ENCODE data around the gene VPS13A. TPM values are rescaled to one million over a fixed set of nuclear protein-coding genes. Genes with fewer than 3 reads are reported as not detected.

The VPS13A gene
- total and polyA plus RNA-seq, 2 of the 13 experiments (the other 11 are each of a cell fraction or from before 2014, with no cell fraction given), result 20.4 to 20.7 TPM

DNA sequence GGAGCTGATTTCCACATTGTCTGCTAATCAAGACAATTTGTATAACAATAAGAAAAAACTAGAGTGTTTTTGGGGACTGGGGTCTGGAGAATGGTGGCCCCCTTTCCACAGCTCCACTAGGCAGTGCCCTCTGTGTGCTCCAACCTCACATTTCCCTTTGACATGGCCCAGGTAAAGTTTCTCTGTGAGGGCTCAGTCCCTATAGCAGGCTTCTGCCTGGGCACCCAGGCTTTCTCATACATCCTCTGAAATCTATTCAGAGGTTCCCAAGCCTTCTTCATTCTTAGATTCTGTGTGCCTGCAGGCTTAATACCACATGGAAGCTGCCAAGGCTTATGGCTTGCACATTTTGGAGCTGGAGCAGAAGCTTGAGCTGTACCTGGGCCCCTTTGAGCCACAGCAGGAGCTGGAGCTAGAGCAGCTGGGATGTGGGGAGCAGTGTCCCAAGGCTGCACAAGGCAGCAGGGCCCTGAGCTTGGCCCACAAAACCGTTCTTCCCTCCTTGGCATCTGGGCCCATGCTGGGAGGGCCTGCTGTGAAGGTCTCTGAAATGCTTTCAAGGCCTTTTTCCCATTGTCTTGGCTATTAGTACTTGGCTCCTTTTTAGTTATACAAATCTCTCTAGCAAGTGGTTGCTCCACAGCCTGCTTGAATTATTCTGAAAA, 49.1 kb upstream of the VPS13A start (continued):
- TF ChIP-seq, protein P1, sequence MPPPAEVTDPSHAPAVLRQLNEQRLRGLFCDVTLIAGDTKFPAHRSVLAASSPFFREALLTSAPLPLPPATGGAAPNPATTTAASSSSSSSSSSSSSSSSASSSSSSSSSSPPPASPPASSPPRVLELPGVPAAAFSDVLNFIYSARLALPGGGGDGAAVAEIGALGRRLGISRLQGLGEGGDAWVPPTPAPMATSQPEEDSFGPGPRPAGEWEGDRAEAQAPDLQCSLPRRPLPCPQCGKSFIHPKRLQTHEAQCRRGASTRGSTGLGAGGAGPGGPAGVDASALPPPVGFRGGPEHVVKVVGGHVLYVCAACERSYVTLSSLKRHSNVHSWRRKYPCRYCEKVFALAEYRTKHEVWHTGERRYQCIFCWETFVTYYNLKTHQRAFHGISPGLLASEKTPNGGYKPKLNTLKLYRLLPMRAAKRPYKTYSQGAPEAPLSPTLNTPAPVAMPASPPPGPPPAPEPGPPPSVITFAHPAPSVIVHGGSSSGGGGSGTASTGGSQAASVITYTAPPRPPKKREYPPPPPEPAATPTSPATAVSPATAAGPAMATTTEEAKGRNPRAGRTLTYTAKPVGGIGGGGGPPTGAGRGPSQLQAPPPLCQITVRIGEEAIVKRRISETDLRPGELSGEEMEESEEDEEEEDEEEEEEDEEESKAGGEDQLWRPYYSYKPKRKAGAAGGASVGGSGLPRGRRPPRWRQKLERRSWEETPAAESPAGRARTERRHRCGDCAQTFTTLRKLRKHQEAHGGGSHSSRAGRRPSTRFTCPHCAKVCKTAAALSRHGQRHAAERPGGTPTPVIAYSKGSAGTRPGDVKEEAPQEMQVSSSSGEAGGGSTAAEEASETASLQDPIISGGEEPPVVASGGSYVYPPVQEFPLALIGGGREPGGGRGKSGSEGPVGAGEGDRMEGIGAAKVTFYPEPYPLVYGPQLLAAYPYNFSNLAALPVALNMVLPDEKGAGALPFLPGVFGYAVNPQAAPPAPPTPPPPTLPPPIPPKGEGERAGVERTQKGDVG (CRISPR knock-in tag; IDR thresholded peaks at IDR 0.05; ENCODE audit: borderline replicate concordance), result no peak
- no peak for TF ChIP-seq ZNF670 (CRISPR knock-in tag; IDR thresholded peaks at IDR 0.05; ENCODE audit: borderline replicate concordance)

DNA sequence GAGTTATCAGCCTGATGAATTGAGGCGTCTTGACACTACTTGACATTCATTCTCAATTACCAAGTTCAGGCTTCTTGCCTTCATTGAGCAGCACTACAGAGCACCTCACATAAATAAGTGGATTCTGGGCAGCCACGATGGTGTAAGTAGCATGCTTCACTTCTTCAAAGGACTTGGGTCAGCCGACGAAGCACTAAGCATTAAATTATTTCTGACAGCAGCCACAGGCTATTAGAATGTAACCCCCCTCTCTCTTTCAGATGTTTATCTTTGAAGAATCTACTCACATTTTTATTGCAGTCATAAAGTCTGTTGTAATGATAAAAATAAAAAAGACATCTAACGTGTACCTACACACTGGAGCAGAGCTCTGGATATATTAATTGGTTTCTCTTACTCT, 45.9 kb upstream of the VPS13A start:
- BruUV-seq (replicated peaks), result no TSS peak
- H3K4me1 ChIP-seq (ENCODE audit: insufficient read depth, low read length), result no peaks in the 10 kb centered on the region
- no peak for ATAC-seq
- 5% methylated on average over 5 of the region's 5 CpGs for WGBS (ENCODE audit: low lambda C conversion rate)
- intact Hi-C loops (cut with micrococcal nuclease; ENCODE audit: unreplicated experiment) (no loop called here), in situ Hi-C loops (cut with HindIII; ENCODE audit: extremely low pct_ligation_motif_present, low pct_unique_long_range_greater_than_20kb) (no loop called here)
- no peak for DNase-seq (ENCODE audit: low spot score)
- no peak overlapping the region for H3K9ac ChIP-seq (ENCODE audit: insufficient read depth, low read depth, low read length)
- no peaks in the 10 kb centered on the region for H3K79me2 ChIP-seq (ENCODE audit: insufficient read depth, low read length)
- H4K20me1 ChIP-seq (ENCODE audit: insufficient read depth, low read length), result no peaks in the 10 kb centered on the region
- no peak overlapping the region for H3K27ac ChIP-seq (ENCODE audit: extremely low read length, insufficient read depth, low read length)
- H3K9me3 ChIP-seq (ENCODE audit: low read length), result no peaks in the 10 kb centered on the region
- CTCF ChIA-PET (ENCODE audit: low intra/inter-chr PET ratio, low total read pairs), result no interaction called here
- POLR2A ChIA-PET, result no interaction called here
- TF ChIP-seq ZNF431 (CRISPR knock-in tag; IDR thresholded peaks at IDR 0.05; ENCODE audit: borderline replicate concordance, low read depth) (no peak), PAX8 (CRISPR knock-in tag; IDR thresholded peaks at IDR 0.05; ENCODE audit: borderline replicate concordance) (no peak)
- H3K4me2 ChIP-seq (ENCODE audit: low read depth, low read length), result no peak overlapping the region
- H3K36me3 ChIP-seq (replicated peaks in 1 of 2; ENCODE audit: control insufficient read depth in 1 of 2, insufficient read depth in 2 of 2, low read length in 2 of 2), result no peaks in the 10 kb centered on the region
- H2AFZ ChIP-seq (ENCODE audit: low read length), result no peak overlapping the region
- H3K4me3 ChIP-seq (replicated peaks in 1 of 3; ENCODE audit: insufficient read depth in 1 of 3, low read depth in 2 of 3, low read length in 3 of 3), result no peak overlapping the region
- H3K27me3 ChIP-seq (ENCODE audit: control insufficient read depth in 1 of 2, insufficient read depth in 2 of 2, low read length in 2 of 2), result no peaks in the 10 kb centered on the region
- no peak for FAIRE-seq

Measured in HepG2 (cell line).